Activated CD8-positive, alpha-beta memory T cell treated with anti-CD3 and anti-CD28 coated beads, Interleukin-2, amount 50 U/mL, for 48 hours (primary cell): Measurements from ENCODE around the gene CHI3L2.
A peak's percentile ranks its signal among the peaks of the same experiment; 100 is the strongest.
"Not testable (repeated sequence)": the region's sequence is repeated elsewhere in the genome, so short reads cannot be mapped to it uniquely, and the experiment has no call there.

Experiments
- DNase-seq: peaks from one replicate; pipeline ENCODE4 v3.0.0-alpha.2; 2020

The CHI3L2 gene

DNA sequence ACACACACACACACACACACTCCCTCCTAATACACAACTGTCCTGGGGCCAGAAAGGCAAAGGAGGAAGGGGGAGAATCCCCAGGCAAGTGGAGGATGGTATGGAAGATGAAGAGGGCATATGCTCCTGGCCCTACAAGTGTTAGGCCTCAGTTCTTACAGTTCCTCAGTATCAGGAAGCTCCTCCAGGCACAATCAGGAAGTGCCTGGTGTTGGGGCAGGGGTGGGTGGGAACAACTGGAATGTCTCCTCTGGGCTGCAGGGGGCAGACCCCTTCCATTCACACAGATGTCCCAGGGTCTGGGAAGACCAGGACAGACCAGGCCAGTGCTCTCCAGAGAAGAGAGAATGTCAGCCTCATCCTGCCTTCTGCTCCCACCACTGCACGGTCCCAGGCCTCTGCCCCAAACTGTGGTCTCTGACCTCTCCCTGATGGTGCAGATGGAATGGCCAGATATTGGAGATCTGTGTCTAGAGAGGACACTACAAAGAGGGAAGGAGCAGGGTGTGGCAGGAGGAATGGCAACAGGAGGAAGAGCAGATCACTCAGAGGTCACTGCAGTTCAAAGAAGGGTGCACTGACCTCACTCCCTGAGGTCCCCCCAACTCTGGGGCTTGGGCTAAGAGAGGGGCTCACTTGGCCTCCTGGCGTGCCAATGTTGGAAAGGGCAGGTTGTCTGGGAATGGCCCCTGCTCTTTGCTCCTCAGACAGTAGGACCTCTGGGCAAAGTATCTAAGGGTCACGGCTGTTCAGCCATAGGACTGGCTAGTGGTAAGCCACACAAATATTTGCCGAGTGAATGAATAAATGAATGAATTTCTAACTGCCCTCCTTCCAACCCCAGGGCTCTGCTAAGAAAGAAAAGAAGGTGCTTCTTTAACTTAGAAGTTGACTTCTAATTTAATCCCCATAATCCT, 24.5 kb upstream of the CHI3L2 start:
- no peak for DNase-seq

GRCh38 chr1:111203681-111204200, 23.8 kb upstream of the CHI3L2 start:
- DNase-seq, result peak; percentile 90

GRCh38 chr1:111204201-111204982, 23.1 kb upstream of the CHI3L2 start:
- DNase-seq, result peak; percentile 82

DNA sequence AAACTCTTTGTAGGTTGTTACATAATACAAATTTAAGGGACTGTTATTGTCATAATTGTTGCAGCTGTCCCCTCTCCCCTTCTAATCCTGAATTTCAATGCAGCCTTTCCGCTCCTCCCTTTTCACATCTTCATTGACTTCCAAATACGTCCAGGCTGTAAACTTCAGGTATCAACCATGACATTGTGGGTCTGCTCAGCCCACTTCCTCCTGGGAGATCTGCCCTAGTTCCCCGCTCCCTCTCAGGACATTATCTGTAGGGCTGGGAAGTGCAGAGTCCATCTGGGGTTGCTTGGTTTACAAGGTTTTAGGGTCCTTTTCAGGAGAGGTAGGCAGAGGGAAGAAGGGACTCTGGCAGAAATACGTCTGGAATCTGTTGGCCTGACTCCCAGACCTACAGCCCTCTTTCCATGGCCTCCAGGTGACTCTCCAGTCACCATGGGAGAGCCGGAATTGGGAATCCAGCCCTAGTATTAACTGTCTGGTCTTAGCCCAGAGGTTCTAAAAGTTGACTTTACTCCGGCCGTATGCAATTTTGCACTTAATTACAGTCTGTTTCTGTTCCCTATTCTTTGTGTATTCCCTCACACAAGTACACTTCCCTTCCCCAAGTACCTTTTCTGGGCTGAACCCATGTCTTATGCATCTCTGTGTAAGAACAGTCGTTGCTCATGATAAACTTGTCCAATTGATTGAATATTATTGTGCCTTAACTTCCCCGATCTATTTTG, 22.4 kb upstream of the CHI3L2 start:
- DNase-seq, result no peak

DNA sequence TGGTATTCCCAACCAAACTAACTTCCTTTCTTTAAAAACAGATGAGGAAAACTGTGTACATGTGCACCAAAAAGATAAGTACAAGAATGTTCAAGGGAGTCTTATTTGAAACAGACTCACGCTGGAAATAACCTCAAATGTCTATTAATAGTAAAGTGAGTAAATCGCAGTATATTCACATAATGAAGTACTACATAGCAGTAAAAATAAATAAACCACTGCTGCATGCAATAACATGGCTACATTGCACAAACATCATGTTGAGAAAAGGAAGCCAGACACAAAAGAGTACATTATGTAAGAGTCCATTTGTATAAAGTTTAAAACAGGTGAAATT, 21.8 kb upstream of the CHI3L2 start:
- no peak for DNase-seq

DNA sequence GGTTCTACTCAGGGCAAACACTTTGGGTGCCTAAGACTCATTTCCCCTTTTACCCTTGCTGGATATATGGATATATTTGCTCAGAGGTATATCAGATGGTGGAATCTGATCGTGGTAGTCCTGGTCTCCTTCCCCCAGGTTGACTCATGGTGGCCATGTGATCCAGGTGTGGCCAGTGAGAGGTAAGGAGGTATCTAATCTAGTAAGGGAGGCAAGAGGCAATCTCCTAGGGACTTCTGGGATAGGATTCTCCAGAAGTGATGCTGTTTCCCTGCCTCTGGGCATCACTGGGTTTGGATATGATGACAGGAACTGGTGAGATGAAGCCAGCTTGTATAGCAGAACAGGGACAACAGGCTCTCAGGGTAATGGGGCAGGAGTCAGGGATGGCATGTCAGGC, 18.6 kb upstream of the CHI3L2 start:
- no peak for DNase-seq

- DNase-seq, result no peak
Measured at GRCh38 chr1:111209622-111210021, 17.9 kb upstream of the CHI3L2 start.

- DNase-seq, result no peak
Measured at GRCh38 chr1:111211921-111212320, 15.6 kb upstream of the CHI3L2 start.

GRCh38 chr1:111212634-111213335, 14.7 kb upstream of the CHI3L2 start:
- DNase-seq, result no peak

GRCh38 chr1:111213412-111213811, 14.1 kb upstream of the CHI3L2 start:
- DNase-seq, result no peak

DNA sequence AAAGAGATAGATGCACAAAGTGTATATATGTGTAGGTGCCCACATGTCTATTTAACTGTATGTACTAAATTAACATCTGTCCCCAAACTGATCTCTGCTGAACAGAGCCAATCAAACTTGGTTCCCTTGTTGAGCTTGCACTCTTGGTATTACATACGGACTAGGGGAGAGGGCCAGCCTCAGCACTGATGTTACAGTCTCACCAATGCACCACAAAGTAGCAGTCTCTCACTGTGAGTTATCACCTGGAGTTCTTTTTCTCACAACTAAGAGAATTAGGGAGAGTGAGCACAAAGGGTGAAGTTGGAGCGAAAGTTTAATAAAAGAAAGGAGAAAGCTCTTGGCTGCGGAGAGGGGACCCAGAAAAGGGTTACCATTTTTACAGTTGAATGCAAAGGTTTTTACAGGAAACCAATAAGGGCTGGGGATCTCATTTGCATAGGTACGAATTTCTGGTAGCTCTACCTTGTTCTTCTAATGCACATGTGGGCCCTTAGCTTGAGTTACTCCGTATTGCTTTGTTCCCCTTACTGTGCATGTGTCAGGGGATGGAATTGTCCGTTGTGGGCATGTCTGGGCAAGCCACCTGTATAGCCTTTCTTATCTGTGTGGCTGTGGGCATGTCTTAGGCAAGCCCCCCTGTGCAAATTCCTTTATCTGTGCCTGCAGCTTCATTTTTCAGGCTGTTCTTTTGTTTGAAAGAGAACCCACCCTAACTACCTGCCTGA, 13.3 kb upstream of the CHI3L2 start:
- no peak for DNase-seq

DNA sequence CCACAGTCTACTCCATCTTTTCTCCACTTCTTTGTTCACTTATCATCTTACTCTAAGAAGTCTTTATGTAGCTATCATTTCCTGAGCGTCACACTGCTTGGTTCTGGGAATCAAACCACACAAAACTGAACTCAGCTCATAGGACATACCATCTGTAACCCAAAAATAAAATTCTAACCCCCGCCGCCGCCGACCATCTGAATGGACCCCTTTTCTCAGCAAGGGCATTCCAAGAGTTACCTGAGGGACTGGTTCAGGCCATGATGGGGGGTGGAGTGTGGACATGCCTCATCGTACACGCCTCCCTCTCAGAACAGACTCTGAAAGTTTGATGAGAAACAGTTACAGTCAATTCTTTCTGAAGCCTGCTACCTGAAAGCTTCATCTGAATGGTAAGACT, 12.6 kb upstream of the CHI3L2 start:
- DNase-seq, result peak; percentile 77

DNA sequence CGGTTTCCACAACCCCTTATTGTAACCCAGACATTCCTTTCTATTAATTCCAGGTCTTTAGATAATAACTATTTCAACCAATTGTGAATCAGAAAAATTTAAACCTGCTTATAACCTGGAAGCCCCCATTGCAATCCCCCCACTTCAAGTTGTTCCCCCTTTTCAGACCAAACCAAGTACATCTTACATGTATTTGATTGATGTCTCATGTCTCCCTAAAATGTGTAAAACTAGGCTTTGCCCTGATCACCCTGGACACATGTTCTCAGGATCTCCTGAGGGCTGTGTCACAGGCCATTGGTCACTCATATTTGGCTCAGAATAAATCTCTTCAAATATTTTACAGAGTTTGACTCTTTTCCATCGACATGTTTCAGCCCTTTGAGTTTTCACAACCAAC, 12.2 kb upstream of the CHI3L2 start:
- not testable (repeated sequence) for DNase-seq

DNA sequence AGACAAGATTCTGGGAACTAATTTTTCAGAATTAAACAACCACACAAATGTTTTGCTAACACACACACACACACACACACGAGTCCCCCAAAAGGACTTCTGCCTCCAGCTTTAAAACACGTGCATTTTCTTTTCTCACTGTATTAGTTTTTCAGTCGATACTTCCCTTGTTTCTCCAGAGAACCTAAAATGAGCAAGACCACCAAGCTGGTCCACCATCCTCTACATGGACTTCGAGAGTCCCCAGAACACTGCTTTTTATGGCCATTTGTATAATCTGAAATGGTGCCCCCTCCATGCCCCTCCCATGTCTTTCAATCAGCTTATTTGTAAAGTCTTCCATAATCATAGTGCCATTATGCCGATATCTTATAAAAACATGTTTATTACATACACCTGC, 10.8 kb upstream of the CHI3L2 start:
- no peak for DNase-seq

- DNase-seq, result no peak
Measured at GRCh38 chr1:111217183-111217910, 10.2 kb upstream of the CHI3L2 start.

GRCh38 chr1:111218701-111219556, 8.6 kb upstream of the CHI3L2 start:
- no peak for DNase-seq

GRCh38 chr1:111219557-111220286, 7.8 kb upstream of the CHI3L2 start:
- DNase-seq, result peak; percentile 67

- DNase-seq, result no peak
Measured at GRCh38 chr1:111220302-111220890, 7.1 kb upstream of the CHI3L2 start.

- DNase-seq, result no peak
Measured at GRCh38 chr1:111221276-111221632, 6.3 kb upstream of the CHI3L2 start.
